Stimulated activated CD8-positive, alpha-beta memory T cell treated with anti-CD3 and anti-CD28 coated beads, Interleukin-7, amount 100 ng/mL, for 4 hours (primary cell): ENCODE results near the gene MAMDC4.
"Not testable (repeated sequence)": the region's sequence is repeated elsewhere in the genome, so short reads cannot be mapped to it uniquely, and the experiment has no call there.

ENCODE experiments used
- DNase-seq, 2 donors: peaks; one replicate each; pipeline ENCODE4 v3.0.0-alpha.2; 2020; ENCODE audit warnings: low read depth in 2 of 2

Gene MAMDC4

GRCh38 chr9:136839229-136840139, 12.7 kb upstream of the MAMDC4 start:
- DNase-seq, result no peak

- no peak for DNase-seq
These were observed 11.8 kb upstream of the MAMDC4 start for GRCh38 chr9:136840140-136840876.

GRCh38 chr9:136840877-136841645, 11.1 kb upstream of the MAMDC4 start:
- DNase-seq, result no peak

GRCh38 chr9:136841646-136842379, 10.3 kb upstream of the MAMDC4 start:
- DNase-seq, result not testable (repeated sequence)

- peak; percentile 46 to 67 for DNase-seq
These were observed 9.7 kb upstream of the MAMDC4 start, which contains the start of gene AJM1 for GRCh38 chr9:136842380-136842948. Gene AJM1 (plus strand): TSS chr9:136842478. CDS start chr9:136844415, 1,937 bp downstream.

- not testable (repeated sequence) for DNase-seq
These were observed 8.9 kb upstream of the MAMDC4 start for GRCh38 chr9:136843159-136843800.

- peak; percentile 11 to 47 for DNase-seq
These were observed 8.1 kb upstream of the MAMDC4 start for GRCh38 chr9:136843801-136844740.

- DNase-seq, result no peak
These were observed 7.2 kb upstream of the MAMDC4 start for GRCh38 chr9:136844761-136845464.

- no peak for DNase-seq
These were observed 6.5 kb upstream of the MAMDC4 start for GRCh38 chr9:136845465-136846260.

GRCh38 chr9:136846376-136847087, 5.6 kb upstream of the MAMDC4 start:
- peak in 1 of 2 donors; percentile 30 for DNase-seq

GRCh38 chr9:136847088-136847825, 4.9 kb upstream of the MAMDC4 start:
- no peak for DNase-seq

- DNase-seq, result peak; percentile 22 to 61
These were observed 4.2 kb upstream of the MAMDC4 start for GRCh38 chr9:136847826-136848392.

- no peak for DNase-seq
These were observed 3.6 kb upstream of the MAMDC4 start for GRCh38 chr9:136848393-136849037.

GRCh38 chr9:136849038-136849959, 2.8 kb upstream of the MAMDC4 start, which contains the start of gene PHPT1:
Gene PHPT1 (plus strand): TSS chr9:136849409. CDS start chr9:136849431, 22 bp downstream.
- peak; percentile 94 to 96 for DNase-seq
